H9 (cell line): Measurements from ENCODE around the gene VANGL2. TPM values are rescaled to one million over a fixed set of nuclear protein-coding genes. Genes with fewer than 3 reads are reported as not detected.
A peak's percentile ranks its signal among the peaks of the same experiment; 100 is the strongest.

ENCODE experiments used
- DNase-seq: peaks from one replicate; pipeline ENCODE4 v3.0.0-alpha.2; 2017
- H2AFZ ChIP-seq: one replicate; pipeline ENCODE4 v1.6.1; 2013; ENCODE audit warnings: mild to moderate bottlenecking, low read length, control low read depth, moderate library complexity
- H2AK5ac ChIP-seq: 2 replicates; pipeline ENCODE4 v1.6.1; 2013; ENCODE audit warnings: low read length, control low read depth, mixed read lengths; ENCODE audit not compliant: insufficient read length
- H2BK120ac ChIP-seq: one replicate; pipeline ENCODE4 v1.6.1; 2013; ENCODE audit warnings: low read depth, mild to moderate bottlenecking, low read length, control low read depth, inconsistent platforms; ENCODE audit not compliant: poor library complexity, severe bottlenecking
- H2BK12ac ChIP-seq: 2 replicates; pipeline ENCODE4 v1.6.1; 2013; ENCODE audit warnings: low read length, control low read depth, mixed read lengths, low read depth; ENCODE audit not compliant: insufficient read length
- H2BK15ac ChIP-seq: 2 replicates; pipeline ENCODE4 v1.6.1; 2013; ENCODE audit warnings: low read depth, low read length, control low read depth
- H2BK20ac ChIP-seq: one replicate; pipeline ENCODE4 v1.6.1; 2013; ENCODE audit warnings: low read depth, mild to moderate bottlenecking, low read length, control low read depth, inconsistent platforms; ENCODE audit not compliant: poor library complexity, severe bottlenecking
- H2BK5ac ChIP-seq: 2 replicates; pipeline ENCODE4 v1.6.1; 2013; ENCODE audit warnings: low read length, control low read depth, mixed read lengths; ENCODE audit not compliant: insufficient read length
- H3K14ac ChIP-seq: 2 replicates; pipeline ENCODE4 v1.6.1; 2013; ENCODE audit warnings: low read length, control low read depth; ENCODE audit not compliant: insufficient read depth
- H3K18ac ChIP-seq: 2 replicates; pipeline ENCODE4 v1.6.1; 2013; ENCODE audit warnings: low read depth, mild to moderate bottlenecking, mixed read lengths, low read length, control low read depth; ENCODE audit not compliant: insufficient read length
- H3K23ac ChIP-seq: 2 replicates; pipeline ENCODE4 v1.6.1; 2013; ENCODE audit warnings: low read length, control low read depth, mixed read lengths, low read depth; ENCODE audit not compliant: insufficient read length
- H3K23me2 ChIP-seq: 2 replicates; pipeline ENCODE4 v1.6.1; 2013; ENCODE audit warnings: low read depth, mild to moderate bottlenecking, mixed read lengths, low read length, control low read depth; ENCODE audit not compliant: insufficient read length, poor library complexity, severe bottlenecking
- H3K27ac ChIP-seq: 2 replicates; pipeline ENCODE4 v1.5.1; 2013; ENCODE audit warnings: low read length, control low read depth, mixed read lengths, low read depth; ENCODE audit not compliant: insufficient read length
- H3K27me3 ChIP-seq: 2 replicates; pipeline ENCODE4 v1.6.1; 2013; ENCODE audit warnings: low read length, control low read depth, inconsistent platforms; ENCODE audit not compliant: insufficient read depth
- H3K4ac ChIP-seq: 2 replicates; pipeline ENCODE4 v1.6.1; 2013; ENCODE audit warnings: low read depth, mild to moderate bottlenecking, control low read depth, inconsistent platforms, low read length, moderate library complexity
- H3K4me1 ChIP-seq: 2 replicates; pipeline ENCODE4 v1.6.1; 2013; ENCODE audit warnings: low read length, control low read depth, inconsistent platforms; ENCODE audit not compliant: insufficient read depth
- H3K4me2 ChIP-seq: 2 replicates; pipeline ENCODE4 v1.6.1; 2013; ENCODE audit warnings: low read length, control low read depth, mixed read lengths; ENCODE audit not compliant: insufficient read length, insufficient read depth
- H3K56ac ChIP-seq: 2 replicates; pipeline ENCODE4 v1.6.1; 2013; ENCODE audit warnings: low read depth, mild to moderate bottlenecking, mixed read lengths, low read length, control low read depth; ENCODE audit not compliant: insufficient read length
- H3K79me1 ChIP-seq: 2 replicates; pipeline ENCODE4 v1.6.1; 2013; ENCODE audit warnings: low read depth, mild to moderate bottlenecking, moderate library complexity, low read length, control low read depth, inconsistent platforms; ENCODE audit not compliant: insufficient read depth, poor library complexity, severe bottlenecking
- H3K79me2 ChIP-seq: 2 replicates; pipeline ENCODE4 v1.6.1; 2013; ENCODE audit warnings: low read length, control low read depth, inconsistent platforms; ENCODE audit not compliant: insufficient read depth
- H3K9ac ChIP-seq: 2 replicates; pipeline ENCODE4 v1.6.1; 2013; ENCODE audit warnings: low read length, control low read depth, mixed read lengths; ENCODE audit not compliant: insufficient read length; ENCODE audit errors: extremely low read depth
- H3K9me3 ChIP-seq: one replicate; pipeline ENCODE4 v1.6.1; 2013; ENCODE audit warnings: low read depth, low read length, inconsistent platforms; ENCODE audit not compliant: control insufficient read depth
- H3T11ph ChIP-seq: one replicate; pipeline ENCODE4 v1.6.1; 2013; ENCODE audit warnings: mild to moderate bottlenecking, low read length, control low read depth, inconsistent platforms
- H4K20me1 ChIP-seq: one replicate; pipeline ENCODE4 v1.6.1; 2013; ENCODE audit not compliant: control insufficient read depth, insufficient read length, insufficient read depth
- H4K5ac ChIP-seq: 2 replicates; pipeline ENCODE4 v1.6.1; 2013; ENCODE audit warnings: low read depth, mild to moderate bottlenecking, mixed read lengths, low read length, control low read depth; ENCODE audit not compliant: insufficient read length
- H4K8ac ChIP-seq: replicated peaks from 2 replicates; pipeline ENCODE4 v1.6.1; 2013; ENCODE audit warnings: low read length, control low read depth, mixed read lengths, low read depth; ENCODE audit not compliant: insufficient read length
- H4K91ac ChIP-seq: 2 replicates; pipeline ENCODE4 v1.6.1; 2013; ENCODE audit warnings: low read depth, mild to moderate bottlenecking, moderate library complexity, mixed read lengths, low read length, control low read depth; ENCODE audit not compliant: insufficient read length
- H3K27ac Mint-ChIP-seq, 3 experiments: 2 replicates in 2 of 3; 3 replicates in 1 of 3; pipeline ENCODE4 v1.8.0; 2020 to 2021; ENCODE audit warnings: mixed read lengths in 3 of 3, mild to moderate bottlenecking in 1 of 3, moderate library complexity in 1 of 3
- H3K27me3 Mint-ChIP-seq: 2 replicates; pipeline ENCODE4 v1.8.0; 2021; ENCODE audit warnings: low read depth, mild to moderate bottlenecking, moderate library complexity, mixed read lengths
- H3K36me3 Mint-ChIP-seq, 3 experiments: 2 replicates in 2 of 3; 3 replicates in 1 of 3; pipeline ENCODE4 v1.8.0; 2020 to 2021; ENCODE audit warnings: low read depth in 3 of 3, mixed read lengths in 3 of 3; ENCODE audit not compliant: insufficient read depth in 1 of 3
- H3K4me1 Mint-ChIP-seq, 2 experiments: 2 replicates each; pipeline ENCODE4 v1.8.0; 2020; ENCODE audit warnings: mixed read lengths in 2 of 2
- H3K4me3 Mint-ChIP-seq, 2 experiments: 2 replicates in 1 of 2; 3 replicates in 1 of 2; pipeline ENCODE4 v1.8.0; 2020 to 2021; ENCODE audit warnings: mild to moderate bottlenecking in 2 of 2, mixed read lengths in 2 of 2, moderate library complexity in 1 of 2
- H3K9me3 Mint-ChIP-seq, 2 experiments: 2 replicates in 1 of 2; 3 replicates in 1 of 2; pipeline ENCODE4 v1.8.0; 2020; ENCODE audit warnings: mild to moderate bottlenecking in 2 of 2, mixed read lengths in 2 of 2, moderate library complexity in 1 of 2
- CTCF ChIP-seq: fragments of 200-600 bp; sonication (generic); conservative IDR thresholded peaks from 3 replicates; pipeline ENCODE4 v1.8.0; 2021; ENCODE audit warnings: antibody characterized with exemption, mild to moderate bottlenecking
- WGBS: extraction: QIAGEN DNeasy Blood & Tissue Kit; methylation state at CpG from one replicate; pipeline ENCODE4 v1.1.7; 2013; ENCODE audit warnings: missing lambda C conversion rate, low lambda C conversion rate, mixed read lengths; ENCODE audit not compliant: insufficient read length; ENCODE audit errors: extremely low coverage; 5-methylcytosine and 5-hydroxymethylcytosine counted together
- total RNA-seq: library from RNA; stranded (reverse); gene quantifications from 2 replicates; pipeline ENCODE4 v1.2.1, GENCODE V29; 2021

VANGL2 gene
- total RNA-seq, 1 experiment from 2014 or later, result 58.5 TPM

GRCh38 chr1:160360227-160360695 is 40.1 kb upstream of the VANGL2 start:
- no peak overlapping the region for H2AK5ac ChIP-seq
- no peak overlapping the region for H3K4ac ChIP-seq
- H3K9ac ChIP-seq, result no peak overlapping the region
- H4K8ac ChIP-seq, result no peak overlapping the region
- H3K23me2 ChIP-seq, result no peaks in the 10 kb centered on the region
- H2BK120ac ChIP-seq, result no peak overlapping the region
- no peak overlapping the region for H2AFZ ChIP-seq
- H2BK20ac ChIP-seq, result no peak overlapping the region
- no peak overlapping the region for H4K5ac ChIP-seq
- H2BK15ac ChIP-seq, result no peak overlapping the region
- H3T11ph ChIP-seq, result no peak overlapping the region
- H3K14ac ChIP-seq, result no peak overlapping the region
- H3K4me1 ChIP-seq, result no peaks in the 10 kb centered on the region; the same call in 1 of the 2 replicates
- WGBS, result no CpG with 5 or more reads among the region's 8 CpGs
- no peaks in the 10 kb centered on the region for H4K20me1 ChIP-seq
- no peak overlapping the region for H2BK5ac ChIP-seq
- H3K36me3 Mint-ChIP-seq, result peaks cover 21 to 56% (median 50%) of the 10 kb centered on the region in 3 experiments; a peak in 6 of 7 replicates
- no peak overlapping the region for H3K23ac ChIP-seq
- no peaks in the 10 kb centered on the region for H3K9me3 ChIP-seq
- H3K79me1 ChIP-seq, result no peaks in the 10 kb centered on the region
- H2BK12ac ChIP-seq, result no peak overlapping the region
- no peaks in the 10 kb centered on the region for H3K27me3 ChIP-seq
- no peak overlapping the region for H3K18ac ChIP-seq
- no peak overlapping the region for H3K4me2 ChIP-seq
- TF ChIP-seq CTCF, result no peak
- H3K4me1 Mint-ChIP-seq, result peaks cover 25 to 36% of the 10 kb centered on the region in 2 experiments
- no peak overlapping the region for H3K27ac ChIP-seq
- H3K4me3 Mint-ChIP-seq, result no peak overlapping the region
- no peak overlapping the region for H4K91ac ChIP-seq
- no peaks in the 10 kb centered on the region for H3K9me3 Mint-ChIP-seq
- no peak overlapping the region for H3K56ac ChIP-seq
- peak overlapping the region in 2 of 3 experiments; percentile 13 to 78; a peak in 5 of 7 replicates for H3K27ac Mint-ChIP-seq
- H3K27me3 Mint-ChIP-seq, result no peaks in the 10 kb centered on the region
- DNase-seq, result no peak
- H3K79me2 ChIP-seq, result no peaks in the 10 kb centered on the region
